GM12873 (cell line): Measurements from ENCODE around the gene CALN1.

ENCODE experiments used
- TF ChIP-seq, protein P1 (sequence below): IDR thresholded peaks from 2 replicates; pipeline ENCODE4 v1.5.1; 2012; ENCODE audit warnings: low read depth, mild to moderate bottlenecking, moderate library complexity, low read length, control low read depth; ENCODE audit not compliant: insufficient read depth; ENCODE audit errors: missing control alignments

Gene CALN1

DNA sequence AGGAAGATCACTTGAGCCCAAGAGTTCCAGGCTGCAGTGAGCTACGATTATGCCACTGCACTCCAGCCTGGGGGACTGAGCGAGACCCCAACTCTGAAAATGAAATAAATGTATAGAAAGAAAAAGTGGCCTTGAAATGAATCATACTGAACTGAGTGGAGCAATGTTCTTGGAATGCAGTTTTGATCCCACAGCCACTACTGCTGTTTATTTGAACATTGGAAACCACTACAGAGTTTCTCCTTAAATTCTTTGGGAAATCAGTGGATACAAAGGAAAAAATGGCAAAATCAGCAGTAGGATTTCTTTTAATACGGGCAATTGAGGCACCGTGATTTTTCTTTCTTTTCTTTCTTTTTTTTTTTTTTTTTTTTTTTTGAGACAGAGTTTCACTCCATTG is 642.8 kb downstream of the CALN1 start:
- TF ChIP-seq, protein P1, sequence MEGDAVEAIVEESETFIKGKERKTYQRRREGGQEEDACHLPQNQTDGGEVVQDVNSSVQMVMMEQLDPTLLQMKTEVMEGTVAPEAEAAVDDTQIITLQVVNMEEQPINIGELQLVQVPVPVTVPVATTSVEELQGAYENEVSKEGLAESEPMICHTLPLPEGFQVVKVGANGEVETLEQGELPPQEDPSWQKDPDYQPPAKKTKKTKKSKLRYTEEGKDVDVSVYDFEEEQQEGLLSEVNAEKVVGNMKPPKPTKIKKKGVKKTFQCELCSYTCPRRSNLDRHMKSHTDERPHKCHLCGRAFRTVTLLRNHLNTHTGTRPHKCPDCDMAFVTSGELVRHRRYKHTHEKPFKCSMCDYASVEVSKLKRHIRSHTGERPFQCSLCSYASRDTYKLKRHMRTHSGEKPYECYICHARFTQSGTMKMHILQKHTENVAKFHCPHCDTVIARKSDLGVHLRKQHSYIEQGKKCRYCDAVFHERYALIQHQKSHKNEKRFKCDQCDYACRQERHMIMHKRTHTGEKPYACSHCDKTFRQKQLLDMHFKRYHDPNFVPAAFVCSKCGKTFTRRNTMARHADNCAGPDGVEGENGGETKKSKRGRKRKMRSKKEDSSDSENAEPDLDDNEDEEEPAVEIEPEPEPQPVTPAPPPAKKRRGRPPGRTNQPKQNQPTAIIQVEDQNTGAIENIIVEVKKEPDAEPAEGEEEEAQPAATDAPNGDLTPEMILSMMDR, result no peak

DNA sequence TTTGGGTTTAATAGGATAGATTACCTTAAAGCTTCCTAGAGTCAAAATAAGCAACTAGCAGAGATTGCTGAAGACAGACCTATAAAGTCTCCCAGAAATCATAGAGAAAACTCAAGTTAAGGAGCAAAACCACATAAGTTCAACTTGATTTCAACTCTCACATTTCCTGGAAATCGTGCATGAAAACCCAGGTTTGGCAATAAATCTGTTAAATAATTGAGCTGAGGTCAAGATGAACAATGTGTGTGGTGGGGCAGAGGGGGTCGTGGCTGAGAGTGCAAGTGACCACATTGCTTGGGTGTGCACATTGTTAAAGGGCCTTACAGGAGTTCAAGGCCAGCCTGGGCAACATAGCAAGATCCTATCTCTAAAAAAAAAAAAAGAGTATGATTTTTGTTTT is 643.7 kb downstream of the CALN1 start:
- TF ChIP-seq, protein P1, result no peak

DNA sequence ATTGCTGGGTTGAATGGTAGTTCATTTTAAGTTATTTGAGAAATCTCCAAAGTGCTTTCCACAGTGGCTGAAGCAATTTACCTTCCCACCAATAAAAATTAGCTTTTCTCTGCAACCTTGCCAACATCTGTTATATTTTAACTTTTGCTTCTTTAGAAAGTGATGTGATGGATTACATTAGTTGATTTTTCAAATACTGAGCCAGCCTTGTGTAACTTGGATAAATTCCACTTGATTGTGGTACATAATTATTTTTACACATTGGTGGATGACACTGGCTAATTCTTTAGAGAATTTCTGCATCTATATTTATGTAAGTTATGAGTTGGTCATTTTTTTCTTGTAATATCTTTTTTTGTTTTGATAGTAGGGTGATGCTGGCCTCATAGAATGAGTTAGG is 646.1 kb downstream of the CALN1 start:
- TF ChIP-seq, protein P1, result no peak

DNA sequence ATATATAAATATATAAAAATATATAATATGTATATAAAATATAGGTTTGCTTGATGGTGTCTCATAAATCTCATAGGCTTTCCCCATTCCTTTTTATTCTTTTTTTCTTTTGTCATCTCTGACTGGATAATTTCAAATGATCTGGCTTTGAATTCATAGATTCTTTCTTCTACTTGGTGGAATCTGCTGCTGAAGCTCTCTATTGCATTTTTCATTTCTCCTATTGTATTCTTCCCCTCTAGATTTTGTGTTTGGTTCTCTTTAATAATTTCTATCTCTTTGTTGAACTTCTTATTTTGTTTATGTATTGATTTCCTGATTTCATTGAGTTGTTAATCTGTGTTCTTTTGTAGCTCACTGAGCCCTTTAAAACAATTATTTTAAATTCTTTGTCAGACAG is 650.8 kb downstream of the CALN1 start:
- TF ChIP-seq, protein P1, result no peak

DNA sequence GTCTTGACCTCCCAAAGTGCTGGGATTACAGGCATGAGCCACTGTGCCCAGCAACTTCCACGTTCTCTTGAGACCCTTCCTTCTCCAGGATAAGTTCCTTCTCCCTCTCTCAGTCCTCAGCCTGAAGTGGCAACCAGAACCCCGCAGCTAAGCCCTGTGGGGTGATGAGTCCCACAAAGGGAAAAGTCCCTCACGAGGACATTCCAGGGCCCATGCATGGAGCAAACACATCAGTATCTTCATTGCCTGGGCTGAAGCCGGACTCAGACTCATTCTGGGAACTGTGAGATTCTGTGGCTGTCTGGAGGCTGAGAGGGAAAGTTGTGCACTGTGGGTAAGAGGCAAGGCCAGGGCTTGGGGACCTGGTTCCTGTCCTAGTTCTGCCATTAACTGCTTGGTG is 657.3 kb downstream of the CALN1 start:
- TF ChIP-seq, protein P1, result no peak

DNA sequence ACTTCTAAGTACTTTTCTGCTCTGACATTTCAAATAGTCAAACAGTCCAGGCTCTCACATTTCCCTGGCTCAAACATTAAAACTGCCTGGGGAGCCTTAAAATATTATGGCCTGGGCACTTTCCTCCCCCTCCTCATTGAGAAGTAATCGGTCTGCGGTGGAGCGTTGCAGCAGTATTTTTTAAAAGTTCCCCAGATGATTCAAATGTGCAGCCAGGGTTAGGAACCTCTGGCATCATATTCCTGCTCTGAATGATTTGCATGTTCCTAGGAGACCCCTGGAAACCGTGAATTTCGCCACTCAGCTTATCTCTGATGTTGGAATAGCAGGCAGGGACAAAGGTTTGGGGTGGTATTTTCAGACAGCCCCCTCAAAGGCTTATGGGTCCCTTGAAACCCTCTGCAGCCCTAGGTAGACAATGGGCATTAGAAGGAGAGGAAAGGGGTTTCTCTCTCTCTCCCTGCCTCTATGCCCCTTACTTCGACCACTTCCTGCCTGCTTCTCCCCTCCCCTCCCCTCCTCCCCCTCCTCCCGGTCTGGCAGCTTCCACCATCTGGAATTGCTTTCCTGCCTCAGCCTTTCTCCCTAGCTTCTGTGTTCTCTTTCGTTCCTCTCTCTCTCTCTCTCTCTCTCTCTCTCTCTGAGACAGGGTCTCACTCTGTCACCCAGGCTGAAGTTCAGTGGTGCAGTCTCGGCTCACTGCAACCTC is 658.0 kb downstream of the CALN1 start:
- TF ChIP-seq, protein P1, result no peak

DNA sequence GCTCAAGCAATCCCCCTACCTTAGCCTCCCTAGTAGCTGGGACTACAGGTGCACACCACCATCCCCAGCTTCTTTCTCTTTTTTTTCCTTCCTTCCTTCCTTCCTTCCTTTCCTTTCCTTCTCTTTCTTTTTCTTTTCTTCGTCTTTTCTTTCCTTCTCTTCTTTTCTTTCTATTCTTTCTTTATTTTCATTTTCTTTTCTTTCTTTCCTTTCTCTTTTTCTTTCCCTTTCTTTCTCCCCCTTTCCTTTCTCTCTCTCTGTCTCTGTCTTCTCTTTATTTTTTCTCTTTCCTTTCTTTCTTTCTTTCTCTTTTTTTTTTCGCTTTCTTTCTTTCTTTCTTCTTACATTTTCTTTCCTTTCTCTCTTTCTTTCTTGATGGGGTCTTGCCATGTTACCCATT is 658.9 kb downstream of the CALN1 start:
- TF ChIP-seq, protein P1, result no peak
